Right renal cortex interstitium (tissue), 3 donors: ENCODE results near the gene ADAM10. TPM values are rescaled to one million over a fixed set of nuclear protein-coding genes. Genes with fewer than 3 reads are reported as not detected.

Source experiments
- DNase-seq, 3 donors: peaks; one replicate each; pipeline ENCODE4 v3.0.0-alpha.2; 2013; ENCODE audit warnings: low read depth in 3 of 3, low spot score in 2 of 3
- polyA plus RNA-seq, 3 donors: library from polyadenylated mRNA; unstranded; fragments of 120-200 nt; gene quantifications; one replicate each; pipeline ENCODE4 v1.2.1, GENCODE V29; 2013; ENCODE audit not compliant: insufficient read length in 3 of 3

The ADAM10 gene
- polyA plus RNA-seq, 3 donors: 266 to 284 (median 277) TPM

DNA sequence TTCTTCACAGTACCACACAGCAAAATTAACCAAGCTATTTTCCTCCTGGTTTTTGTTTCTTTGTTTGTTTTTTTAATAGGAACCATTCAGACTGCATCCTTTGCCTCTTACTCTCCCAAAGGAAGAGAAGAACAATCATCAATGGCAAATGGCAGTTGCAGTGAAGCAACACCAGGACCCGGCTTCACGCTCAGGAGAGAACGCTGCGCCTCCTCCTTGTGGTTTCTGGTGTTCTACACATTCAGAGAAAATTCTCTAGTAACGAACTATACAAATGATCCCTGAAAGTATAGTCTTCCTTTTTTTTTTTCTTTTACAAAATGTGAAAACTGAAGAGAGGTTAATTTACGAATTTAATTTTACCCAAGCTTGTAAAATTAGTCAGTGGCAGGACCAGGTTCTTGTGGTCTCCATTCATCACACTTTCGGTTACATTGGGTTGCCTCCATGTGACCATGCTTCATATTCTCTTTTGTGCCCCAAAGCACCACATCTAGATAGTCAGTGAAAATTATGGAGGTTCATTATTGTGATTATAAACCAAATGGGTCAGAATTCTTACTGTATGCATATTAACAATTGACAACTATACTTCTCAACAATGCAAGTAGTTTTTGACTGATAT lies 11.0 kb upstream of the ADAM10 start:
- DNase-seq: no peak

GRCh38 chr15:58758141-58758540 lies 8.6 kb upstream of the ADAM10 start:
- no peak for DNase-seq

GRCh38 chr15:58755956-58756355 lies 6.4 kb upstream of the ADAM10 start:
- no peak for DNase-seq

- no peak for DNase-seq
Measured at GRCh38 chr15:58755350-58755749, 5.8 kb upstream of the ADAM10 start.

DNA sequence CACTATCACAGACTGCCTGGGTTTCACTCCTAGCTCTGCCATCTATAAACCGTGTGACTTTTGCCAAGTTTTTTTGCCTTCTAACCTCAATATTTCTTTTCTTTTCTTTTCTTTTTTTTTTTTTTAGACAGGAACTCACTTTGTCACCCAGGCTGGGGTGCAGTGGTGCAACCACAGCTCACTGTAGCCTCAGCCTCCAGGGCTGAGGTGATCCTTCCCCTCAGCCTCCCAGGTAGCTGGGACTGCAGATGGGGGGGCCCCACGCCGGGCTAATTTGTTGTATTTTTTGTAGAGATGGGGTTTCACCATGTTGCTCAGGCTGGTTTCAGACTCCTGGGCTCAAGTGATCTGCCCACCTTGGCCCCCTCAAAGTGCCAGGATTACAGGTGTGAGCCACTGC lies 3.2 kb upstream of the ADAM10 start:
- no peak for DNase-seq

DNA sequence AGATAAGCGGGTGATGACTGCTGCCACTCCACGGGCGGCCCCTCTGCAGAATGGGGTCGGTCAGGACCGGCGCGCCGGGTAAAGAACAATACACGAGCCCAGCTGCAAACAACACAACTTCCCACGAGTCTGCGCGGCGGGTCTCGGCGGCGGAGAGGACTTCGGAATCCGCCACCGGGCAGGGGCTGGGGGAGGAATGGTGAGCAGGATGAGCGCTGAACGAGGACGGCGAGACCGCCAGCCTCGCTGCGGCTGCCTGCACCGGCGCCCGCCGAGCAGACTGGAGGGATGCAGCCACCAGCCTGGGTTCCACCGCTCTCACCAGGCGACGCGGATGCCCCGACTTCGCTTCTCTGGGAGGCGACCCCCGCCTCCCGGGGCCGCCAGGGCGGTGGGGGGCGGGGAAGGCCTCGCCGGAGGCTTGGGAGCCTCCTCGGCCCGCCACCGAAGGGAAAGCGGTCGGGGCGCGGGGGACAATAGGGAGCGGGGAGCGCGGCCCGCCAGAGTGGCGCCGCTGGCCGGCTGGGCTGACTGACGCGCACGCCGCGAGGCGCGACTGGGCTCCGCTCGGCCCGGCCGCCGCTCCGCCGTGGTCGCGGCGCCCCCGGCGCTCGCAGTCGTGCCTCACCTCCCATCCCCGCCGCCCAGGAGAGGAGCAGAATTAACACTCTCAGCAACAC lies 515 bp downstream of the ADAM10 start:
- no peak for DNase-seq

- no peak for DNase-seq
Measured at GRCh38 chr15:58748040-58748851, 1.3 kb downstream of the ADAM10 start.

- DNase-seq: no peak
Measured at GRCh38 chr15:58746174-58746573, 3.3 kb downstream of the ADAM10 start.

DNA sequence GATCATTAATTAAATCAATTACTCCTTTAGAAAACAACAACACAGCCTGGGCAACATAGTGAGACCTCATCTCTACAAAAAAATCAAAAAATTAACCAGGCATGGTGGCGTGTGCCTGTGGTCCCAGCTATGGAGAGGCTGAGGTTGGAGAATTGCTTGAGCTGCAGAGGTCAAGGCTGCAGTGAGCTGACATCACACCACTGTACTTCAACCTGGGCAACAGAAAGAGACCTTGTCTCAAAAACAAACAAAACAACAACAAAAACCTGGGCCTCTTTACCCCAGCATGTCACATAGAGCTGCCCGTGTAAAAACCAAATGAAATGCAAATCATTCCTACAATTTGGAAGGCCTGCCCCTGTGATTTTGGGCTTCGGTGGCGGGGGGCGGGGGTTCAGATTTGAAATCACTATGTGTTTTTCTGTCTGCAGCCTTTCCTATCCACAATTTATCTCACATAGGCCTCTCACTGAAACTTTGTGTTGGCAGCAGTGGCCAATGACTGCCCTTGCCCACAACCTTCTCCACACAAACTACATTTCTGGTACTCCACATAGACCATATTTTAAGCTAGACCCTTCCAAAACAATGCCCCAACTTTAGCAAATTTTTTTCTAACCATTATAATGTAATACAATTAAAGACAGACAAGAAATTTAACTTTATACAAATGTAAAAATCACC lies 6.5 kb downstream of the ADAM10 start:
- DNase-seq: no peak

- DNase-seq: no peak
Measured at GRCh38 chr15:58742022-58742813, 7.3 kb downstream of the ADAM10 start.

- DNase-seq: no peak
Measured at GRCh38 chr15:58741032-58741431, 8.5 kb downstream of the ADAM10 start.

DNA sequence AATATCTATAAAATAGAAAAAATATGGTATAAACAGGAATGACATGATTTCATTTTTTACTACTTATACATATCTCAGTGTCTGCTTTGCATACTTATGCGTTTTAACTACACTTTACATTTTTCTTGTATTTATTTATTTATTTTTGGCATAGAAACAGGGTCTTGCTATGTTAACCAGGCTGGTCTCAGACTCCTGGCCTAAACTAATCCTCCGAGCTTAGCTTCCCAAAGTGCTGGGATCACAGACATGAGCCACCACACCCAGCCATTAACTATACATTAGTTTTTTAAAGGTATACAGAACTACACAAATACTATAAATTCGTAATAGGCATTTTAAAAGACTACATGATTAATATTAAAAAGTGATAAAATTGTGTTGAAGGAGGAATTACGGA lies 9.1 kb downstream of the ADAM10 start:
- DNase-seq: no peak

GRCh38 chr15:58738046-58738707 lies 11.3 kb downstream of the ADAM10 start:
- DNase-seq: no peak

DNA sequence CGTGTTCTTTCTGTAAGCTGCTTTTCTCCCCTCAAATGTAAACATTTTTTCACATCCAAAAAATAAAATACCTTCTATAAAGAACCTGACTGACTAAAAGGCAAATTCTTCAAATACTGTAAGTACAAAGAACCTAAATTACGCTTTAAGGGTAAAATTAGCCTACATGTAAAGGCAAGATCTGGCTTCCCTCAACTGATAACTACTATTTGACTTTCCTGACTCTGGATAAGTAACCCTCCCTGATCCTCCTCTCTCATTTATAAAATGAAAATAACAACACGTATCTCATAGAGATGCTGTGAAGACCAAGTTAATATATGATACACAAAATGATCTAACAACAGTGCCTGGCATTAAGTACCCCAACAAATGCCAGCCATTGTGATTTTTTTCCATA lies 12.2 kb downstream of the ADAM10 start:
- DNase-seq: no peak

GRCh38 chr15:58736018-58736643 lies 13.4 kb downstream of the ADAM10 start:
- no peak for DNase-seq

DNA sequence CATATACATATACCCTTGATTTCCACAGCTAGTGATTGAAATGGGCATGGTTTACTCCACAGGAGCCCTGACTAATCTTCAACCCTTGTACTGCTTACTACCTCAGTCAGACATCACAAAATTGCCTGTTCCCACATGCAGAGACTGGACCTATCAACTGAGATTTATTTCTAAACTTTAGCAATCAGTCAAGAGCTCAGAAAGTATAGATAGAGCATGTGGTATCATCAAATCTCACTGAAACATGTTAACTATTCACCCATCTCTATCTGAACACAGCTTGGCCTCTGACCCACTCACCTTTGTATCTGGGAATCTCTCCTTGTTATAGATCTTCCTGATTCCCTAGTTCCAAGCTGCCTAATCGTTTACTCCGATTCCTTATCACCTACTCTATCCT lies 14.6 kb downstream of the ADAM10 start:
- no peak for DNase-seq

DNA sequence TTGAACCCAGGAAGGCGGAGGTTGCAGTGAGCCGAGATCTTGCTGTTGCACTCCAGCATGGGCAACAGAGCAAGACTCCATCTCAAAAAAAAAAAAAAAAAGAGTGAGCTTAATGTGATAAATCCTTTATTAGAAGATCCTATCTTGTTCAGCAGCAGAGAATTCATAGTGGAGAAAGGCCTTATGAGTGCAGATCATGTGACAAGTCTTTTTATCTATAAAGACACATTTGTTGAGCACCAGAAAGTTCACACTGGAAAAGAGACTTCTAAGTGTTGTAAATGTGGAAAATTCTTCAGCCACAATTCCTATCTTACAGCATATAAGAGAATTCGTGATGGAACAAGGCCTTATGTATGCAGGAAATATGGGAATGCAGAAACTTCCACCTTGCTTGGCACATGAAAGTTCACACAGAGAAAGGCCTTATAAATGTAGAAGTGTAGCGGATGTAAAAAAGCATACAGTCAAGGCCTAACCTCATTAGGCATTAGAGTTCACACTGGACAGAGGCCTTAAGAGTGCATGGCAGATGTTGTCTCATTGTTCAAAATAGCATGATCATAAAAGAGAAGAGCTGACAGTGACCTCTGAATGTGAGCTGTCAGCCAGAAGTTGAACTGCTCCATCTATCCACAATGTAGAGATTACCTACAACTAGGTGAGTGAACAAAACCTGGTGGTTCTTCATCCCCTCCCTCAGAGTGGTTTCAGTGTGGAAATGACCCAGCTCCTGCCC lies 16.7 kb downstream of the ADAM10 start:
- no peak for DNase-seq

- no peak for DNase-seq
Measured at GRCh38 chr15:58731756-58732535, 17.6 kb downstream of the ADAM10 start.
